GM12873 (cell line): Measurements from ENCODE around the gene NACA.

Experiments used
- CTCF ChIP-seq: IDR thresholded peaks from 2 replicates; pipeline ENCODE4 v1.5.1; 2012; ENCODE audit warnings: low read depth, mild to moderate bottlenecking, moderate library complexity, low read length, control low read depth; ENCODE audit not compliant: insufficient read depth; ENCODE audit errors: missing control alignments

Gene NACA

GRCh38 chr12:56724972-56725722, at the start of gene NACA:
TSS of gene NACA (minus strand) at chr12:56725299. CDS start at chr12:56724521, 778 bp downstream.
- TF ChIP-seq CTCF, result no peak

DNA sequence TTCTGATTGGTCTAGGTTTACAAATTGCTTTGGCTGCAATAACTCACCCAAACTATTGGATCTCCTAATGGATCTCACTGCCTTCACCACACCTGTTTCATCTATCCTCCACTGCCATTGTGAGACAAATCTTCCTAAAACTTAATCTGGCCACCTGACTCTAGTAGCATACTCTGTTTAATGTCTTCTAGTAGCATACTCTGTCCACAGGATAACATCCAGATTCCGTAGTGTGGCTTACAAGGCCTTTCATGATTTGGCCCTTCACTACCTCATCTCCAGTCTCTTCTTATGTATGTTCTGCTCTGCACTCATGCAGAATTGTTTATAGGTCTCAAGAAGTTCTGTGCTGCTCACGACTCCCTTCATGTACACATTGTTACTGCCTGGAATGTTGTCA, 48.0 kb upstream of the NACA start:
- no peak for TF ChIP-seq CTCF

GRCh38 chr12:56772625-56773024, 47.5 kb upstream of the NACA start:
- no peak for TF ChIP-seq CTCF

- no peak for TF ChIP-seq CTCF
Observed at GRCh38 chr12:56769868-56770267, 44.8 kb upstream of the NACA start.

GRCh38 chr12:56768424-56768823, 43.3 kb upstream of the NACA start:
- TF ChIP-seq CTCF, result no peak

- TF ChIP-seq CTCF, result no peak
Observed at GRCh38 chr12:56766535-56766934, 41.4 kb upstream of the NACA start.

- TF ChIP-seq CTCF, result no peak
Observed at GRCh38 chr12:56763753-56764657, 38.9 kb upstream of the NACA start.
